ENCODE results near the gene SEMA5A.
"Not testable (repeated sequence)": the region's sequence is repeated elsewhere in the genome, so short reads cannot be mapped to it uniquely, and the experiment has no call there.

Gene SEMA5A

GRCh38 chr5:9354336-9355081, 191.4 kb downstream of the SEMA5A start:
- no peak for DNase-seq

GRCh38 chr5:9353048-9353447, 192.8 kb downstream of the SEMA5A start:
- not testable (repeated sequence) for DNase-seq

DNA sequence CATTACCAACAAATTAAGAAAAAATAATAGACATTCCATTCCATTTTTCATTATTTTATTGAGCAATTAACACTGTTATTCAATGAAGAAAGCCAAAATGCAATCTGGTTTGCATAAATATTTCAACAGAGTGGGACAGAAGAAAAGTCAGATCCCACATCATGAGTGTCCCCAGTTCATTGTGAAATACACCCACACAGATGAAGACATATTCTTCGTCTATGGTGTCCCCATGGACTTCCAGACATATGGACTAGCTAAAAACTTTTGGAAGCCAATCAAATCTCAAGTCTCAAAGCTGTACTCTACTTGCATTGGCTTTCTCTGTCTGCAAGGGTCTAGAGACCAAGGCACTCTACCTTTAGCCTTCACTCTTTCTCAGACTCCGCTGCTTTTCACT, 194.3 kb downstream of the SEMA5A start:
- DNase-seq: no peak

GRCh38 chr5:9350301-9350797, 195.5 kb downstream of the SEMA5A start:
- DNase-seq: peak; percentile 48

DNA sequence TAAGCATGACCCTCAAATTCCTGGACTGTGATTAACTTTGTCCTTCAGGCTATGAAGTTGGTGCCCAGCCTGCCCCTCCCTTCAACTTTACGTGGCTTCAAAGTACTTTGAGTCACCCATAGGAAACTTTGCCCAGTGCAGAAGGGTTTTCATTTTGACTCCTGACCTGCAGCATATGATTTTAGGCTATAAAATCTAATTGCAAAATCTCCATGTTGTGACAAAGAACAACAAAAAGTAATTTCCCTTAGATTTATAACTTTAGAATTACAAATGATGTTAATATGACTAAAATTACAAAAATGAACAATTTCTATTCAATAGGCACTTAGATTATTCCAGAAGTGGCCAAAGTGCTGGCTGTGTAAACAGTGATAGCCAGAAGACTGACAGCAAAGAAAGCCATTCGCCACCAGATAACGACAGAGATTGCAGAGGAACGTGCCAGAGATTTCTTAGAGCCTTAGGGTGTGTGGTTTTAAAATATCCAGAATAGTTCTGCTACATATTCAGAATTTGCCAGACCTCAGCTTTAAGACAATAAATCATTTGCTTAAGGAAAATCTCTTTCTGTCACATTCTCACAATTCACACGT, 197.4 kb downstream of the SEMA5A start:
- DNase-seq: peak; percentile 79

DNA sequence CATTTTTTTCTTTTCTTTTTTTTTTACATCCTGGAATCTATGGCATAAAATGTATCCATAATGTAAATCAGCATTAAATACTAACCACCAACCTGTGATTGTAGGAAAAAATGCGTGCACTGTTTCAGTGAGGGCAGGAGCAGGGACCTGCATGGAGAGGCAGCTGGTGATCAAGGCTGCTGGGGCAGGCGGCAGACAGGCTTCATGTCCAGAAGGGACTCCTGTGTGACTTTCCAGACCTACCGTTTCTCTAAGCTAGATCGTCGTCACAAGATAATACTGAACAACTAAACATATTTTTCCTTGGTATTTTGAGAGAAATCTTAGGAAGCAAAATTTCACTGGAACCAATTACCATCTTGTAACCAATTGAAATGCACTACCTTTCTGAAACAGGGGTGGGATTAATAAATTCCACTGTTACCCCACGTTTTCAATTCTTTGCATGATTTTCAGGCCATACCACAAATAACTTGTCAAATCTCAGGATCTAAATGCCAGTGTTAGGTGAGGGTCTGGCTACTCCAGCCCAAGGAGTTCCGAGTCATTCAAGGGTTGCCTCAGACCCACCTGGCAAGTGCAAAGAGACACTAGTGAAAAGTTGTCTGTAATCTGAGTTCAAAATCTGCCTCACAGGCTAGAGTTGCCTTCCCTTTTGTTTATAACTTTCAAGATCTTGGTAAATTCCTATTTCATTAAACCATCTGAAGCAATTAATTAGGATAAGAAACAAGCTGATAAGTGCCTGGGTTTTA, 198.2 kb downstream of the SEMA5A start:
- DNase-seq: no peak

- DNase-seq: no peak
Measured at GRCh38 chr5:9347032-9347431, 198.8 kb downstream of the SEMA5A start.

- DNase-seq: no peak
Measured at GRCh38 chr5:9344751-9345240, 201.1 kb downstream of the SEMA5A start.

- peak; percentile 66 for DNase-seq
Measured at GRCh38 chr5:9343146-9343850, 202.6 kb downstream of the SEMA5A start.

- no peak for DNase-seq
Measured at GRCh38 chr5:9342161-9342787, 203.6 kb downstream of the SEMA5A start.

DNA sequence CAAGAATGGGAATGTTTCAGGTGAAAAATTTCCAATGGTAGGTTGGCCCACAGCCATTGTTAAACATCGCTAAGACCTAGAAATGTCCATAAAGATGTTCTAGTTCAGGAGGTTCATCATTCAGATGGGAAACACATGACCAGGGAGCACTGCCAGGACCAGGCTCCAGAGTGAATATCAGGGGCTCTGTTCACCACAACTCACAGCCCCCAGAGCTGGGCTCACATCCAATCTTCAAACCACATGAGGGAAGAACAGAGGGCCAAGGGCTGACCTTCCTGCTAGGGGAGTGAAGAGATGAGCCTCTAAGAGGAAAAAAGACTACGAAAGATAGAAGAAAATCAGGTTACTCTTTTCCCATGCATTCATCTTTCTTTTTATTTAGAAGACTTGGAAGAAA, 205.8 kb downstream of the SEMA5A start:
- no peak for DNase-seq

- no peak for DNase-seq
Measured at GRCh38 chr5:9339206-9339818, 206.6 kb downstream of the SEMA5A start.

DNA sequence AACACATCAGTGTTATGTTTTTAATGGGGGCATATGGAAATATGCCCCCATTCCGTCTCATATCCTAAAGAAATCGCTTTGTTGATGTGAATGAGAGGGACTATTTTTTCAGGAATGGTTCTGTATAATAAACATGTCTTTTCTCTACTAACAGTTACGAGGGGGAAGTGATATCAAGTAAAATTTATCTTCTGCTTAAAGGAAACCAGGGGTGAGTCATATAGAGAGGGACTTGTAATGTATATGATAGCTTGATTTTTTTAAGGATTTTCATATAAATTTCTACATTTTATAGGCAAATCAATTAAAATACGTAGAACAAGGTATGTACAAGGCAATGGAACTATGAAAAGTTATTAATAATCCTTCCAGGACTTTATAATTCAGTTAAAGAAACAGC, 207.1 kb downstream of the SEMA5A start:
- no peak for DNase-seq

- DNase-seq: peak; percentile 84
Measured at GRCh38 chr5:9337928-9338595, 207.8 kb downstream of the SEMA5A start.

- DNase-seq: peak; percentile 38
Measured at GRCh38 chr5:9335754-9336495, 209.9 kb downstream of the SEMA5A start.

DNA sequence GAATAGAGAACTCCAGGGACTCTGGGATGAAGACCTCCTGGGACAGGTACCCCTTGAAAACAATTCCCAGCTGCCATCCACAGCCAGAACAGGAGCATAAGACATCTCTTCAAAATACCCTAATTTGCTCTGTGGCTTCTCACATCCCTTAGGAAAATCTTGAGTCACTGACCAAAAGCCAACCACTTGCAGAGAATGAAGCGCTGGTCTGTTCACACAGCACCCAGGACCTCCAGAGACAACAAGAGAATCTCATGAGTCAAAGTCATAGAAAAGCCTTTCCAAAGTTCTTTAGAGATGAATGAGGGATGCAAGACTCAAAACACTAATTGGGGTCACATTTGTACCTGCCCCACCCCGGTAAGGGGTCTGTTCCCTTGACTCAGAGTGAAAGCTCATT, 210.6 kb downstream of the SEMA5A start:
- peak; percentile 61 for DNase-seq

DNA sequence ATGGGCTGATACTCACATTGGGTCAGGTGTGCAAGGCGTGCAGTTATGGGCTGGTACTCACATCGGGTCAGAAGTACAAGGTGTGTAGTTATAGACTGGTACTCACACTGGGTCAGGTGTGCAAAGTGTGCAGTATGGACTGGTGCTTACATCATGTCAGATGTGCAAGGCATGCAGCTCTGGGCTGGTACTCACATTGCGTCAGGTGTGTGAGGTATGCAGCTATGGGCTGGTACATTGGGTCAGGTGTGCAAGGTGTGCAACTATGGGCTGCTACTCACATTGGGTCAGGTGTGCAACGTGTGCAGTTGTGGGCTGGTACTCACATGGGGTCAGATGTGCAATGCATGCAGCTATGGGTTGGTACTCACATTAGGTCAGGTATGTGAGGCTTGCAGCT, 213.8 kb downstream of the SEMA5A start:
- DNase-seq: no peak

- no peak for DNase-seq
Measured at GRCh38 chr5:9331372-9331771, 214.5 kb downstream of the SEMA5A start.

- DNase-seq: no peak
Measured at GRCh38 chr5:9329125-9329524, 216.8 kb downstream of the SEMA5A start.

DNA sequence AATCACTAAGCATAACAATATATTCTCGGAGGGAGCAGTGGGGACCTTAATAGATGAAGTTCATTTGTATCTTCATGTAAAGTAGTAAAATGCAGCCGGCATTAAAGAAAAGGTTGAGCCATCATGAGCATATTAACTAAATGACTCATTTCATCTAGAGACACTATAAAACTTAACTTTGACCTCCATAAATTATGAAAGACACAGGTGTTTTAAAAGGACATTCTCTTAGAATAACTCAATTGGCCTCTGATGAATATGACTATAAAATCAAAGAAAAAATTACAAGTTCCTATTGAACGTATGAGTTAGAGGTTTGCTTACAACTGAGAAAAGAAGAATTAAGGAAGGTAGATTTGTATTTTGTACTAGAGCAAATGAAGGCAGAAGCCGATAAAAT, 220.3 kb downstream of the SEMA5A start:
- DNase-seq: no peak

Measured in fibroblast of skin of back (primary cell).